NOMO-1 treated with DMSO at 0.1 percent for 48 hours (cell line): ENCODE data around the gene SEC61A1.
A peak's percentile ranks its signal among the peaks of the same experiment; 100 is the strongest.

Experiments used
- DNase-seq: peaks from one replicate; lab custom pipeline; 2025; ENCODE audit not compliant: unreplicated experiment; lab: John Stamatoyannopoulos, UW

SEC61A1 gene

GRCh38 chr3:128051837-128052594 lies at the start of gene SEC61A1:
SEC61A1 (plus strand) TSS chr3:128052437; CDS start chr3:128052553, 116 bp downstream.
- DNase-seq = peak; percentile 94

GRCh38 chr3:128004661-128005060 lies 47.6 kb upstream of the SEC61A1 start:
- no peak for DNase-seq

- no peak for DNase-seq
Measured at GRCh38 chr3:128006061-128007032, 45.9 kb upstream of the SEC61A1 start.

DNA sequence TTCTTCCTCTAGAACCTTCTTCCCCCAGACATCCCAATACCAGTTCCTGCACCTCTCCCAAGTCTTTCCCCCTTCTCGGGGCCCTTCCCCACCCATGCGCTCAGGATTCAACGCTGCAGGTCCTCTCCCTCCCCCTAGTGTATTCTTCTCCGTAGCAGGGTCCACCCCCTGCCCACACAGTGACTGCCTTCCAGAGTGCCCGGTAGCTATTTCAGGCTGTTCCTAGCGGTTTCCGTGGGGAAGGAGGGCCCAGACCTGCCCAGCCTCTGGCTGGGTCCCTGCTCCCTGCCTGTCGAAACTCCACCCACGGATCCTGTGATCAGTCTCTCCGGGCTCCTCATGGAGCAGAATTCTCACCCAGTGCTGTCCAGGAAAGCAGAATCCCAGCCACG lies 45.2 kb upstream of the SEC61A1 start:
- DNase-seq = no peak

DNA sequence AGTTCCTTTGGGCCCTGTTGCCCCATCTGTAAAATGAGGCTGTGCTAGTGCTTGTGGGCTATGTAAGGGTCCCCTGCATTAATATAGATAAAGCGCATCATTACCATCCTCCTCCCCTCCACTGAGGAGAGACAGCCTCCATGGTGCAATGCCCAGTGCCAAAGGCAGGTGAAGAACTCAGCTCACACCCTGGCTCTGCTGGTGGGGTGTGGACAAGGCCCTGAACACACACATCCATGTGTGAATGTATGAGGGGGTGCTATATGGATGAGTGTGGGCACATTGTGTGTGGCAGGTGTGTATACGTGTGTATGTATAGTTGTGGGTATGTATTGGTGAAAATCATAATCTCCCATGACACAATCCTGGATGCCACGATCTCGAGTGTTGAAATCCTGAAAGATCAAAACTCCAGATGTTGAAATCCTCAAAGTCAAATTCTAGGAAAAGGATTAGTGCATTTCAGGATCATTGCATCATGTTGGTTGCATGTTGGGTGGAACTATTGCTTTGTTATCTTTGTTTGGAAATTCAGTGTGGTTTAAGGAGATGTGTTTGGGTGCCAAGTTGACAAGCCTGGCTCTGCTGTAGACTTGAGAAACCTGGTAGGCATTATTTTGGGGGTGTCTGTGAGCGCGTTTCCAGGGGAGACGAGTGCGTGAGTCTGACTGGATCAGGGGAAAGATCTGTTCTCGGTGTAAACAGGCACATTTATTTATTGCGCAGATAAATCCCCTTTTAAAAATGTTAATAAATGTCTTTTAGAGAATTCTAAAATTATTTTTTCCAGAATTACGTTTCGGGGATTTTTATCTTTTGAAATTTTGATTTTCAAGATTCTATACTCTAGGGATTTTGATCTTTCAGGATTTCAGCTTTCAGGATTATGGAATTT lies 42.0 kb upstream of the SEC61A1 start:
- DNase-seq = no peak

- no peak for DNase-seq
Measured at GRCh38 chr3:128011140-128011539, 41.1 kb upstream of the SEC61A1 start.

- no peak for DNase-seq
Measured at GRCh38 chr3:128012050-128012449, 40.2 kb upstream of the SEC61A1 start.

DNA sequence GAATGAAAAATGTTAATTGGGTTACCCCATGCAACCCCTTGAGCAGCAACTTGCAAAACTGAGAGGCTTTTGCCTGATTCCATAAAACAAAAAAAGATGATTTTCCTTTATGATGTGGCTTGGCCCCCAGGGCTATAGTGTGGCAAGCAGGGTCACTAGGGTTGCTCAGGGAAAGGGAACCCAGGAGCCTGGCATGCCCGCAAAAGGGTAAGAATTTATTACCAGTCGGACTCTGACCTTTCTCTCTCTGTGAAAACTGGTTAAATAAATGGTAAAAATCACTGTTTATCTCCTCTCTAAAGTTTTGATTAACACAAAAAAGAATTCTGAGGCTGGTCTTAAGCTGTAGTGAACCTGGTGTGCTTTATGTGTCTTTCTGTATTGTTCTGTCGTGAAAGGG lies 37.7 kb upstream of the SEC61A1 start:
- no peak for DNase-seq

DNA sequence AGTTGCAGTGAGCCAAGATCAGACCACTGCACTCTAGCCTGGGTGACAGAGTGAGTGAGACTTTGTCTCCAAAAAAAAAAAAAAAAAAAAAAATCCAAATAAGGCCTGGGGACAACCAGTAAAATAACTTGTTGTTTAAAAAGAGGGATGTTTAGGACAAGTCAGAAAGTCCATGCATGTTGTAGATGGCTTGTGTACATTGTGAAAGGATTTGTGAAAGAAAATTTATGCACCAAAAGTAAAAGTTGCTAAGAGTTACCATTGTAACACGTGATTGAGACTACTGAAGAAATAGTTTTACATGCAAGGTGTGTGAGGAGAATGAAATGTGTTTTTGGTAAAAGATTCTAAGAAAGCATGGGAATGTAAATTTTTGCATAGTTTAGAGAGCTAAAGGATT lies 35.7 kb upstream of the SEC61A1 start:
- no peak for DNase-seq

- no peak for DNase-seq
Measured at GRCh38 chr3:128021768-128022372, 30.4 kb upstream of the SEC61A1 start.

DNA sequence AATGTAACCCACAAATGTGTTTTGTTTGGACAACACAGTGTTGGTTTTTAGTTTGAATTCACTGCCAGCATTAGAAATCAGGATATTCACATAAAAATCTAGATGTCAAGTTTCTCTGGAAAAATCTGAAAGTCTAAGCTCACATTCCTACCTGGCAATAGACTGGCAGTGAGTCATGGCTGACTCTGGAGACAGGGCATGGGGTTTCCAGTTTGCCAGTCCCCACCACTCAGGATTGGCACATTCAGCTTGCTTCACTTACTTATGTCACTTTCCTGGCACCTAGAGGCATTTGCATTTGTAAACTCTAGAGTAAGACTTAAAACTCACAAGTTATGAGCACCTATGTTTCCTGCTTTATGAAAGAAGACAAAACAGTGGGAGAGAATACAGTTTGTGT lies 19.1 kb upstream of the SEC61A1 start:
- no peak for DNase-seq

GRCh38 chr3:128036119-128036518 lies 16.1 kb upstream of the SEC61A1 start:
- no peak for DNase-seq

GRCh38 chr3:128040041-128040440 lies 12.2 kb upstream of the SEC61A1 start:
- DNase-seq = no peak

GRCh38 chr3:128040660-128041059 lies 11.6 kb upstream of the SEC61A1 start:
- DNase-seq = no peak

DNA sequence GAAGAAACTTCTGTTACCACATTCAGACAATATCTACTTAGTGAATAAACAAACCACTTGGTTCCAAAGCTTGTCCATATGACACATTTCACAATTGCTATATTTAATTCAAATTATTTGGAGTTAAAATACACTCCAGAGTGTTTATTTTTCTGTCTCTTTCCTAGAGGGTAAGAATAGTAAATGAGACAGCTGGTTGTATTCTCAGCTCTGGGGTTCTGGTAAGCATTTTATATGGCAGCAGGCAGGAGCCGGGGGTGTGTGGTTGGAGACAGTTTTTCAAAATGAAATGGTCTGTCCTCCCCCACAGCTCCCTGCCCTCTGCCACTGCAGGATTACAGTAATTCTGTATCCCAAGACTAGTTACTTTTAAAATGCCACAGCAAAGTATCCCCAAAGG lies 10.9 kb upstream of the SEC61A1 start:
- DNase-seq = no peak

DNA sequence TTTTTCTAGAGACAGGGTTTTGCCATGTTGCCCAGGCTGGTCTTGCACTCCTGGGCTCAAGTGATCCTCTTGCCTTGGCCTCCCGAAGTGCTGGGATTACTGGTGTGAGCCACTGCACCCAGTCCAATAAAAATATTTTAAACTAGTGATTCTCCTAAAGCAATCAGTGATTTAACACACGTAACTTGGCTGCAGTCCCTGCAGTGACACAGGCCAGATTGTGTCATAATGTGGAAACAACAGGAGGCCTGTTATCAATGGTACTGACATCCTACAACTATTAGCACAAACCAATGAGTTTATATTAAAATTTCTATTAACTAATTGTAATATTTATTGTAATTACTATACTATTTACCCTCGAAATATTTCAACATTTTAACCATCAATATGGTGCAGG lies 1.6 kb upstream of the SEC61A1 start:
- DNase-seq = no peak

GRCh38 chr3:128051459-128051836 lies 789 bp upstream of the SEC61A1 start:
- peak; percentile 41 for DNase-seq

- DNase-seq = peak; percentile 31
Measured at GRCh38 chr3:128052595-128053351, 536 bp downstream of the SEC61A1 start.

DNA sequence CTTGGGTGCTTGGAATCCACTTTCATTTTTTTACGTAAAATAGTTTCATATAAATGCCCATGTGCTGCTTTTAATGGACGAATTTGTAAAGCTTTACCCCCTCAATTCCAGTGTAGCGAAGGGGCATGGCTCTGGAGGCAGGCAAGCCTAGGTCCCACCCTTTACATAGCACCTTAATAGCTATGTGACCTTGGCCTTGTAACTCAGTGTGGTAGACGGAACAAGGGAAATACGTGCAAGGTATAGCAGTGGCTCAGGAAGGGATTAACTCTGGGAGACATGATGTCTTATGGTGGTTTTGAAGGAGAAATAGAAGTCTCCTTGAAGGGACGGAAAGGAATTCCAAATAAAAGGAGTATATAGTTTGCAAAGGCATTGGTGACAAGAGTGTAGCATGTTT lies 1.4 kb downstream of the SEC61A1 start:
- no peak for DNase-seq

DNA sequence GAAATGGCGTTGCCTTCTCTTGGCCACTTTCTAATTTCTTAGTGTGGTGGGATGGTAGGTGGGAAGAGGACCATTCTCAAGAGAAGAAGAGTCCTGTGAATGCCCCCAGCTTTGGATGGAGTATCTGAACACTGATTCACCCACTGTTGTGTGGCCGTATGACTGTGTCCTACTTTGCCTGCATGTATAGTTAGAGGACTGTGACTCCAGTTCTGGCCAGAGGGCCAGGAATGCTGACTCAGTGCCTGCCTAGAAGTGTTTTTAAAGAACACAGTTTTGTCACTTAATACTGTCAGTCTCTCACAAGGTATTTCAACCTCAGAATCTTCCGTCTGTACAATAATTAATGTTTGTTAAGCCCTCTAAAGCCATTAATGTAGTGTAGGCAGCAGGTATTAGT lies 2.1 kb downstream of the SEC61A1 start:
- no peak for DNase-seq
